ENCODE measurements around the gene PKMYT1.

DNA sequence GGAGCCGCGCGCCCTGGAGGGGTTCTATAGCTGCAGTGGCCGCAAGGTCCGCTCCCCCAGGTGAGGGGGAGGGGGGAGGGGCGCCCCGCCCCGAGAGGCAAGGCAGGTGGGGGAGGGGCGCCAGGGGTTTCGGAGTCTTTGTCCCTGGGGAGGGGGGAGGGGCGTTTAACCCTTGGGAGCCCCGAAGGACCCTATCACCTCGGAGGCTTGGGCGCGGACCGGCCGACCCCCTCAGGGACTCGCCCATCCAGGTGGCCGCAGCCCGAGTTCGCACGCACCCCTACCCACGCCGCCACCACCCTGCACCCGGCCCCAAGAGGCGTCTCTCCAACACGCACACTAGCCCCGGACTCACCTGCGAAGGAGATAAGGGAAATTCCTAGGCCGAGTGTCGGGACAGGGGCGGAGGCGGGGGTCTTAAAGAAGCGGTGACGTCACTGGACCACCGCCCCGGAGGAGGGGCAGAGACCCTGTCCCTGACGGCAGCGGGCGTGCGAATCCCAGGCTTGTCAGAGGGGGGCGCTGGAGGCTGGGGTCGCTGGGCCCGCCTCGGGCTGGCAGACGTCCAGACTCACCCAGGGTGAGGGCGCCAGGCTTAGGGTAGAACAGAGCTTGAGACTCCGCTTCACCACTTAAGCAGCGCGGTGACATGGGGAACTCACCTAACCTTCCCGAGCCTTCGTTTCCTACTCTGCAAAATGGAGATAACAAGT is 37.7 kb upstream of the PKMYT1 start, which contains the start of gene CLDN6:
- TF ChIP-seq POLR2A (IDR thresholded peaks at IDR 0.05; ENCODE audit: extremely low read depth, insufficient read length) (no peak), MYC (IDR thresholded peaks at IDR 0.05; ENCODE audit: low read depth, low read length) (no peak)
- TF ChIP-seq, protein P1, sequence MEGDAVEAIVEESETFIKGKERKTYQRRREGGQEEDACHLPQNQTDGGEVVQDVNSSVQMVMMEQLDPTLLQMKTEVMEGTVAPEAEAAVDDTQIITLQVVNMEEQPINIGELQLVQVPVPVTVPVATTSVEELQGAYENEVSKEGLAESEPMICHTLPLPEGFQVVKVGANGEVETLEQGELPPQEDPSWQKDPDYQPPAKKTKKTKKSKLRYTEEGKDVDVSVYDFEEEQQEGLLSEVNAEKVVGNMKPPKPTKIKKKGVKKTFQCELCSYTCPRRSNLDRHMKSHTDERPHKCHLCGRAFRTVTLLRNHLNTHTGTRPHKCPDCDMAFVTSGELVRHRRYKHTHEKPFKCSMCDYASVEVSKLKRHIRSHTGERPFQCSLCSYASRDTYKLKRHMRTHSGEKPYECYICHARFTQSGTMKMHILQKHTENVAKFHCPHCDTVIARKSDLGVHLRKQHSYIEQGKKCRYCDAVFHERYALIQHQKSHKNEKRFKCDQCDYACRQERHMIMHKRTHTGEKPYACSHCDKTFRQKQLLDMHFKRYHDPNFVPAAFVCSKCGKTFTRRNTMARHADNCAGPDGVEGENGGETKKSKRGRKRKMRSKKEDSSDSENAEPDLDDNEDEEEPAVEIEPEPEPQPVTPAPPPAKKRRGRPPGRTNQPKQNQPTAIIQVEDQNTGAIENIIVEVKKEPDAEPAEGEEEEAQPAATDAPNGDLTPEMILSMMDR (IDR thresholded peaks at IDR 0.05; ENCODE audit: low read depth, low read length): no peak
